ENCODE measurements around the gene DHRS9.

DNA sequence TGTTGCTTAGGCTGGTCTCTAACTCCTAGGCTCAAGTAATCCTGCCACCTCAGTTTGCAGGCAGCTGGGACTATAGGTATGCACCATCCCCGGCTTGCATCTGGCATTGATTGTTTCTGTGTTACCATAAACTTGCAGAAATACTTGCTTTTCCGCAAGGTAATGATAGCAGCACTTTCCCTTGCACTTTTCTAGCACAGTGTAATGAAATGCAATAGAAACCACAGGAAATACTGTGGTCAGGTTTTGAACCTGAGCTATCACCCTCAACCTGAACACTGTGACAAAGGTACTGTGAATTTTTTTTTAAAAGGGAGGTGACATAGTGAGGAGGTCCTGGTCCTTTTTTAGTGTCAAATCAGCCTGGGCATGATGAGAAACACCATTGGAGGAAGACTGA lies 38.3 kb downstream of the DHRS9 start:
- TF ChIP-seq POLR2AphosphoS5 (IDR thresholded peaks at IDR 0.05) (no peak), CTCF (IDR thresholded peaks at IDR 0.05) (no peak), POLR2A (IDR thresholded peaks at IDR 0.05) (no peak)
